ENCODE measurements around the gene MARF1.
A peak's percentile ranks its signal among the peaks of the same experiment; 100 is the strongest.
"Not testable (repeated sequence)": the region's sequence is repeated elsewhere in the genome, so short reads cannot be mapped to it uniquely, and the experiment has no call there.

MARF1 gene

DNA sequence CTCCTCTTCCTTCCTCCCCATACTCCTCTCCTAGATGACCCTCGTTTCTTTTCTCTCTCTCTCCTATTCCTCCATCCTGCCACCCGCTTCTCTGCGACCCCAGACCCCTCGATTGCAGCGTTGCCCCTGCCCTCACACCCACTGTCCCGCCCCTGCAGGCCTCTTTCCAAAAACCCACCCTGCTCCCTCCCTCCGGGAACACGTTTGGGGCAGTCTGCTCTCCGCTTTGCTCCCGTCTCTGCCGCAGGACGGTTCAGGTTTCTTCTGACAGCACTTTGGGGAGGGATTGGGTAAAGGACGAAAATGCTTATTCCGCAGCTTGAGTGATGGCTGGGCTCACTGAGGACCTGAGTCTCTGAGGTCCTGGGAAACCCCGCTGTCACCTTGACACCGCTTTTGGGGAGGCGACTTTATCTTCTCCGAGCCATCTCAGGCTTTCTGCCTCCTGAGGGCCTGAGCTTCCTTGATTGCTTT lies 7.8 kb upstream of the MARF1 start:
- DNase-seq: peak; percentile 25

- peak; percentile 83 for DNase-seq
Measured at GRCh38 chr16:15650019-15650697, 7.2 kb upstream of the MARF1 start, which contains the start of gene NDE1. Gene NDE1 (plus strand): TSS chr16:15650245. CDS start chr16:15664779, 14,534 bp downstream.

DNA sequence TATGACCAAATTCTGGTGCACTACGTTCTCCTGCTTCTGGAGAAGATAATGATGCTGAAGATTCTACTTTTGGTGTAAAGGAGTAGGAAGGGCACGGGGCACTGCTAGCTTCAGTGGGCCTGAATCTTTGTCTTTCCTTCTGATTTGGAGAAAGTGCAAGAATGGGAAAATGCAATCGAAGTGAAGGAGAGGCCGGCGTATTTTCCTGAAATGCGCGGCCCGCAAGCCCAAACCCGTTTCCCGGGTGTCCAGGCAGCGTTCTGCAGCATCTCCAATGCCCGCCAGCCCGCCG lies 6.7 kb upstream of the MARF1 start:
- DNase-seq: no peak

GRCh38 chr16:15649311-15649710 lies 6.4 kb upstream of the MARF1 start:
- DNase-seq: not testable (repeated sequence)

DNA sequence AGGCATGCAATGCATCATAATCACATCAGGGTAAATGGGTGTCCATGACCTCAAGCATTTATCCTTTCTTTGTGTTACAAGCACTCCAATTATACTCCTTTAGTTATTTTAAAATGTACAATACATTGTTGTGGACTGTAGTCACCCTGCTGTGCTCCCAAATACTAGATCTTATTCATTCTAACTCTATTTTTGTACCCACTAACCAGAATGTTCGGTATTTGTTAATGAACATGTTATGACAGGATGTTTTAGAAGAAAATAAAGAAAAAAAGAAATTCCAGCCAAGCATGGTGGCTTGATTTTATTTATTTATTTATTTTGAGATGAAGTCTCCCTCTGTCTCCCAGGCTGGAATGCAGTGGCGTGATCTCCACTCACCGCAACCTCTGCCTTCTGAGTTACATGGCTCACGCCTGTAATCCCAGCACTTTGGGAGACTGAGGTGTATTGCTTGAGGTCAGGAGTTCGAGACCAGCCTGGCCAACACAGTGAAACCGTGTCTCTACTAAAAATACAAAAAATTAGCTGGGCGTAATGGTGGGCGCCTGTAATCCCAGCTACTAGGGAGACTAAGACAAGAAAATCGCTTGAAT lies 5.3 kb upstream of the MARF1 start:
- DNase-seq: no peak

- DNase-seq: no peak
Measured at GRCh38 chr16:15647294-15648014, 4.5 kb upstream of the MARF1 start.

DNA sequence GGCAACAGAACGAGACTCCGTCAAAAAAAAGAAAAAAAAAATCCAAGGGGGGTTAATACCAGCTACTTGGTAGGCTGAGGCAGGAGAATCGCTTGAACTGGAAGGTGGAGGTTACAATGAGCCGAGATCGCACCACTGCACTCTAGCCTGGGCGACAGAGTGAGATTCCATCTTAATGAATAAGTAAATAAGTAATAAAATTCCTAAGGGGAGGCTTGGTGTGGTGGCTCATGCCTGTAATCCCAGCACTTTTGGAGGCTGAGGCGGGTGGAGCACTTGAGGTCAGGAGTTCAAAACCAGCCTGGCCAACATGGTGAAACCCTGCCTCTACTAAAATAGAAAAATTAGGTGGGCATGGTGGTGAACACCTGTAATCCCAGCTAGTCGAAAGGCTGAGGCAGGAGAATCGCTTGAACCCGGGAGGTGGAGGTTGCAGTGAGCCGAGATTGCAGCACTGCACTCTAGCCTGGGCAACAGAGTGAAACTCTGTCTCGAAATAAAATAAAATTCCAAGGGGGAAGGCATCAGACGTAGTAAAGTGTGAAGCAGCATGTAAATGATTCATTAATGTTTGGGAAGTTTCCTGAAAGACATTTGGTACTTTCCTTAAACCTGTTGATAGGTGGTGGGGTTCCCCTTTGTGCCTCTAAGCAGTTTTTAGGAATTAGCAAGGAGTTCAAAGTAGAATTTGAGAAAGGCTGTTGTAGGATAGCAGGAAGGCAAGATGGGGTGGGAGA lies 3.8 kb upstream of the MARF1 start:
- not testable (repeated sequence) for DNase-seq

DNA sequence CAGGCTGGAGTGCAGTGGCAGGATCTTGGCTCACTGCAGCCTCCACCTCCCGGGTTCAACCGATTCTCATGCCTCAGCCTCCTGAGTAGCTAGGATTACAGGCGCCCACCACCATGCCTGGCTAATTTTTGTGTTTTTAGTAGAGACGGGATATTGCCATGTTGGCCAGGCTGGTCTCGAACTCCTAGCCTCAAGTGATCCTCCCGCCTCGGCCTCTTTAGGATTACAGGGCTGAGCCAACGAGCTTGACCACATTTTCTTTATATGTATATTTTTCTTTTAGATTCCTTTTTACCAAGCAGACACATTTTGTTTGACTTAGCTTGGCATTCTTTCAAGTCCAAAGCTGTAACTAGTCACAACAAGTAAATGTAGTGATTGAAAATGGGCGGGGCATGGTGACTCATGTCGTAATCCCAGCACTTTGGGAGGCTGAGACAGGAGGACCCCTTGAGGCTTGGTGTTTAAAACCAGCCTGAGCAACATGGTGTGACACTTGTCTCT lies 2.1 kb upstream of the MARF1 start:
- DNase-seq: not testable (repeated sequence)

- no peak for DNase-seq
Measured at GRCh38 chr16:15644267-15644961, 1.5 kb upstream of the MARF1 start.

GRCh38 chr16:15643946-15644250 lies 944 bp upstream of the MARF1 start:
- DNase-seq: no peak

- peak; percentile 81 for DNase-seq
Measured at GRCh38 chr16:15642557-15643047, 352 bp downstream of the MARF1 start.

- no peak for DNase-seq
Measured at GRCh38 chr16:15641753-15642556, 999 bp downstream of the MARF1 start.

DNA sequence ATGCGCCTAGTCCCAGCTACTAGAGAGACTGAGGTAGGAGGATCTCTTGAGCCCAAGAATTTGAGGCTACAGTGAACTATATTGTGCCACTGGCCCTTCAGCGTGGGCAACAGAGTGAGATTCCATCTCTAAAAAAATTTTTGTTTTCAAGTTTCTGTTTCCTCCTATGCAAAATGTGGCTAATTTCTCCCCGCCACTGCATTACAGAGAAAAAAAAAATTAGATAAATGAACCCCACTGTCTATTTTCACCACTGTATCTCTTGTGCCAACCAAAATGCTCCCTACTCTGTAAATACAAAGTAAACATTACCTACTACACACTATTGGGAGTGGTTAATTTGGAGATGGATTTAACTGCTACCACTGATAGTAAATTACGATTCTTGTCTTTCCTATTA lies 2.0 kb downstream of the MARF1 start:
- no peak for DNase-seq

GRCh38 chr16:15639061-15639568 lies 3.8 kb downstream of the MARF1 start:
- DNase-seq: peak; percentile 19

DNA sequence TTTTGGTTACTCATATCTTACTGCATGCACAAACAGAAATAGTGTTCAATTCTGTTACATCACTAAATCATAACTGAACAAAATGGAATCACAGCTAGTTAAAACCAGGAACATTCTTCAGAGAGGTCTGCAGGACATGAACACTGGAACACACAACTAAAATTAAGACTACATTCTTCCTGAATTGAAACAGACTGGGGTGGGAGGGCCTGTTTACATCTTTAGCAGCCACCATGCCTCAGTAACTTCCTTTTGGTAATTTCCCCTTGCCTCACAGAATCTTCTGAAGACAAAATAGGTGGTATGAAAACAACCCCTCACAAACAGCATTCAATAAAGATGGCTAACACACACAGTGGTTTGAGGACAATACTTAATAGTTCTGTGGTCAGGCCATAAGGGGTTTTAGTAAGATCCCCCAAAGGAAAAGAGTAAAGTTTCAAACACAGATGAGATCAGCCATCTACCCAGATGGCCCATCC lies 6.5 kb downstream of the MARF1 start:
- DNase-seq: no peak

GRCh38 chr16:15635926-15636325 lies 7.0 kb downstream of the MARF1 start:
- no peak for DNase-seq

DNA sequence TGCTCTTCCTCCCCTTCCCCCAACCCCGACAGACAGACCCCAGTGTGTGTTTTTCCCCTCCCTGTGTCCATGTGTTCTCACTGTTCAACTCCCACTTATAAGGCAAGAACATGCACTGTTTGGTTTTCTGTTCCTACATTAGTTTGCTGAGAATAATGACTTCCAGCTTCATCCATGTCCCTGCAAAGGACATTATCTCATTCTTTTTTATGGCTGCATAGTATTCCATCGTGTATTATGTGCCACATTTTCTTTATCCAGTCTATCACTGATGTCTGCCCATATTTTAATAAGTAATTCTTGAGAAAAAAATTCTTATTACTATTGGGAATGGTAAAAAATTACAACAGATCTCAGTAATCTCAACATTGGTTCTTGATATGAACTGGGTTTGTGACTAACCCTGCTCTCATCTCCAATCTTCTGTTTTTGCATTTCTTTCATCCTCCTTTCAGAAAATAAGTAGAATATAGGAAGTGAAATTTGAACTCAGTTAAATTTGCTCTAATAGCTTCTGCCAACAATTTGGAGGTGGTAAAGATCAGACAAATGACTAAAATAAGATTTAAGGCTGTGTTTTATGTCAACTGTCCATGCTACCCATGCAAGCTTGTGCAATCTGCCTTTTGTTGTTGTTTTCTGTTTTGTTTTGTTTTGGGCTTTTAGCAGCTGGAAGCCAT lies 11.1 kb downstream of the MARF1 start:
- no peak for DNase-seq

DNA sequence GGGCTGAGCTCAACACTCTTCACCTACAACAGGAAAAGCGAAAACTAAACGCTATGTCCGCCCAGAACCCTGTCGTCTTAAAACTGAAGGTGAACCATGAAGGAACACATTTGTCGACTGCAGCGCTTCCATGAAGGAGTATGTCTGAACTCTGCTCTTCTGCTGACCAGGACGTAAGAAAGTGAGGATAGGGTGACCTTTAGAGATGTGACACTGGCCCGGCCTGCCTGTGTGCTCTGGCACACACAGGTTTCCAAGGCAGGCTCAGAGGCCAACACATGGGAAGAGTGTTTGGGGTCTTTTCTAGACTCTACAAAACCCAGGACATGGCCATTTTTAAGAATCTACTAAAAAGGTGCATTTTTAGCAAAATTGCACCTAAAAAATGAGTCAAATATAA lies 21.1 kb downstream of the MARF1 start:
- DNase-seq: no peak

GRCh38 chr16:15621456-15621855 lies 21.5 kb downstream of the MARF1 start:
- no peak for DNase-seq

- DNase-seq: no peak
Measured at GRCh38 chr16:15620611-15621195, 22.3 kb downstream of the MARF1 start.
